Activated CD4-positive, alpha-beta memory T cell treated with anti-CD3 and anti-CD28 coated beads for 36 hours (primary cell): ENCODE measurements around the gene OR5AK2. TPM values are rescaled to one million over a fixed set of nuclear protein-coding genes. Genes with fewer than 3 reads are reported as not detected.

Experiments used
- CTCF ChIA-PET: fragments of 350-600 bp; sonication (Branson Sonifier 250); formaldehyde crosslinking; loops from one replicate; lab custom pipeline; 2021; ENCODE audit warnings: antibody characterized with exemption, inconsistent platforms; lab: Charles Lee
- POLR2A ChIA-PET: fragments of 350-600 bp; sonication (Branson Sonifier 250); formaldehyde crosslinking; loops from one replicate; lab custom pipeline; 2021; ENCODE audit warnings: antibody characterized with exemption; lab: Charles Lee
- DNase-seq: peaks from one replicate; pipeline ENCODE4 v3.0.0-alpha.2; 2020
- H3K27ac Mint-ChIP-seq: one replicate; pipeline ENCODE4 v1.8.0; 2021; ENCODE audit warnings: mixed read lengths
- H3K27me3 Mint-ChIP-seq: one replicate; pipeline ENCODE4 v1.8.0; 2021; ENCODE audit warnings: mixed read lengths
- H3K36me3 Mint-ChIP-seq: one replicate; pipeline ENCODE4 v1.8.0; 2021; ENCODE audit warnings: mixed read lengths
- H3K4me1 Mint-ChIP-seq: one replicate; pipeline ENCODE4 v1.8.0; 2021; ENCODE audit warnings: low read depth, mixed read lengths
- H3K4me3 Mint-ChIP-seq: one replicate; pipeline ENCODE4 v1.8.0; 2021; ENCODE audit warnings: mild to moderate bottlenecking, mixed read lengths
- H3K9me3 Mint-ChIP-seq: one replicate; pipeline ENCODE4 v1.8.0; 2021; ENCODE audit warnings: mixed read lengths
- intact Hi-C: fragments of 100-400 bp; cut with micrococcal nuclease; formaldehyde crosslinking; loops from one replicate; pipeline ENCODE4 v1.15.1; 2023
- total RNA-seq, 2 experiments: library from RNA; stranded (reverse); gene quantifications; one replicate each; pipeline ENCODE4 v1.2.3, GENCODE V29; 2021

The OR5AK2 gene
- total RNA-seq, 2 experiments from 2014 or later: not detected

DNA sequence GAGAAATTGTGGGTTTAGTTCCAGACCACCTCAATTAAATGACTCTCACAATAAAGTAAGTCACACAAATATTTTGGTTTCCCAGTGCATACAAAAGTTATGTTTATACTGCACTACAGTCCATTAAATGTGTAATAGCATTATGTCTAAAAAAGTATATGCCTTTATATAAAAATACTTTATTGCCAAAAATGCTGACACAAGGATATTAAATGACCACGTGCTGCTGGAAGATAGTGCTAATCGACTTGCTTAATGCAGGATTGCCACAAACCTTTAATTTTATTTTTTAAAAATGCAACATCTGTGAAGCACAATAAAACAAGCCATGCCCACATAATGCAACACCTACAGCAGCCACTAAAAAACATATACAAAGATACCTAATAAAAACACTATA is 27.0 kb downstream of the OR5AK2 start:
- no peaks in the 10 kb centered on the region for H3K4me1 Mint-ChIP-seq

DNA sequence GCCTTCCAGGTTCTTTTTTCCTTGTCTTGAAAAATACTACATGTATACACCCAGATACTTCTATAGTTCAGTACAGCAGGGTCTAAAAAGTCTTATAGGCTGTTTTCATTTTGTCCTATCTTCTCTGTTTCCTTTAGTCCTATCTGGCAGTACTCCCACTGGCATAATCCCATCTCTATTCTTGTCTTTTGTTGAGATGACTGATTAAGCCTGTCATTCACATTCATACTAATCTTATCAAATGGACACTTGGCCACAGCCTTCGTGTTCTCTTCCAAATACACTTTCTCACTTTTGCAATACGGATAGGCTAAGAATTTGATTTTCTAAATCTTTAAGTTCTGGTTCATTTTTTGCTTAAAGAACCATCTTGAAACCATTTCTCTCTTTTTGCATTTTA is 42.8 kb downstream of the OR5AK2 start:
- Mint-ChIP-seq H3K36me3 (no peaks in the 10 kb centered on the region), H3K4me3 (no peak overlapping the region), H3K9me3 (no peaks in the 10 kb centered on the region), H3K4me1 (no peaks in the 10 kb centered on the region), H3K27ac (no peak overlapping the region), H3K27me3 (no peaks in the 10 kb centered on the region)
- intact Hi-C loops: no loop called here
- DNase-seq: no peak
- CTCF ChIA-PET: no interaction called here
- POLR2A ChIA-PET: no interaction called here

More for the DNA sequence above, 27.0 kb downstream of the OR5AK2 start:
- Mint-ChIP-seq H3K4me3 (no peak overlapping the region), H3K27ac (no peak overlapping the region), H3K27me3 (no peaks in the 10 kb centered on the region), H3K36me3 (no peaks in the 10 kb centered on the region), H3K9me3 (no peaks in the 10 kb centered on the region)
- intact Hi-C loops: no loop called here
- POLR2A ChIA-PET: no interaction called here
- DNase-seq: no peak
- CTCF ChIA-PET: no interaction called here

Other genes starting within 250 kb of the OR5AK2 start
- gene OR9G4, start 240.2 kb upstream of the OR5AK2 start, total RNA-seq: not detected
- not detected for gene LRRC55, start 193.0 kb downstream of the OR5AK2 start, total RNA-seq
- not detected for gene APLNR, start 248.3 kb downstream of the OR5AK2 start, total RNA-seq